ENCODE results near the gene ATP8A1. TPM values are rescaled to one million over a fixed set of nuclear protein-coding genes. Genes with fewer than 3 reads are reported as not detected.

Gene ATP8A1
- total RNA-seq, 1 experiment from 2014 or later, result 14.3 TPM

GRCh38 chr4:42543762-42544161 lies 113.1 kb downstream of the ATP8A1 start:
- peaks cover 9% of the 10 kb centered on the region for H3K36me3 Mint-ChIP-seq
- H3K4me3 Mint-ChIP-seq, result no peak overlapping the region
- CTCF ChIA-PET, result interaction anchor here (0.8 kb wide), 1 partner anchor 25 kb away, joined by 3 read pairs; no protein-coding TSS in a partner anchor
- H3K27me3 Mint-ChIP-seq (ENCODE audit: low read depth), result no peaks in the 10 kb centered on the region
- POLR2A ChIA-PET, result no interaction called here
- TF ChIP-seq FOXJ3 (CRISPR knock-in tag; IDR thresholded peaks at IDR 0.05; ENCODE audit: borderline replicate concordance) (no peak), RORB (CRISPR knock-in tag; IDR thresholded peaks at IDR 0.05) (no peak), FOXK1 (CRISPR knock-in tag; IDR thresholded peaks at IDR 0.05) (no peak), SMAD4 (CRISPR knock-in tag; IDR thresholded peaks at IDR 0.05) (no peak), JUN (CRISPR knock-in tag; IDR thresholded peaks at IDR 0.05) (no peak), JAZF1 (CRISPR knock-in tag; IDR thresholded peaks at IDR 0.05) (no peak), ZNF532 (CRISPR knock-in tag; IDR thresholded peaks at IDR 0.05; ENCODE audit: borderline replicate concordance) (no peak), ATF6 (CRISPR knock-in tag; IDR thresholded peaks at IDR 0.05) (no peak), HMGA2 (CRISPR knock-in tag; IDR thresholded peaks at IDR 0.05) (no peak), TCF7 (CRISPR knock-in tag; IDR thresholded peaks at IDR 0.05; ENCODE audit: low read depth) (no peak), KAT7 (CRISPR knock-in tag; IDR thresholded peaks at IDR 0.05; ENCODE audit: borderline replicate concordance) (no peak), GABPB1 (CRISPR knock-in tag; IDR thresholded peaks at IDR 0.05) (no peak)
- TF ChIP-seq, protein P1, sequence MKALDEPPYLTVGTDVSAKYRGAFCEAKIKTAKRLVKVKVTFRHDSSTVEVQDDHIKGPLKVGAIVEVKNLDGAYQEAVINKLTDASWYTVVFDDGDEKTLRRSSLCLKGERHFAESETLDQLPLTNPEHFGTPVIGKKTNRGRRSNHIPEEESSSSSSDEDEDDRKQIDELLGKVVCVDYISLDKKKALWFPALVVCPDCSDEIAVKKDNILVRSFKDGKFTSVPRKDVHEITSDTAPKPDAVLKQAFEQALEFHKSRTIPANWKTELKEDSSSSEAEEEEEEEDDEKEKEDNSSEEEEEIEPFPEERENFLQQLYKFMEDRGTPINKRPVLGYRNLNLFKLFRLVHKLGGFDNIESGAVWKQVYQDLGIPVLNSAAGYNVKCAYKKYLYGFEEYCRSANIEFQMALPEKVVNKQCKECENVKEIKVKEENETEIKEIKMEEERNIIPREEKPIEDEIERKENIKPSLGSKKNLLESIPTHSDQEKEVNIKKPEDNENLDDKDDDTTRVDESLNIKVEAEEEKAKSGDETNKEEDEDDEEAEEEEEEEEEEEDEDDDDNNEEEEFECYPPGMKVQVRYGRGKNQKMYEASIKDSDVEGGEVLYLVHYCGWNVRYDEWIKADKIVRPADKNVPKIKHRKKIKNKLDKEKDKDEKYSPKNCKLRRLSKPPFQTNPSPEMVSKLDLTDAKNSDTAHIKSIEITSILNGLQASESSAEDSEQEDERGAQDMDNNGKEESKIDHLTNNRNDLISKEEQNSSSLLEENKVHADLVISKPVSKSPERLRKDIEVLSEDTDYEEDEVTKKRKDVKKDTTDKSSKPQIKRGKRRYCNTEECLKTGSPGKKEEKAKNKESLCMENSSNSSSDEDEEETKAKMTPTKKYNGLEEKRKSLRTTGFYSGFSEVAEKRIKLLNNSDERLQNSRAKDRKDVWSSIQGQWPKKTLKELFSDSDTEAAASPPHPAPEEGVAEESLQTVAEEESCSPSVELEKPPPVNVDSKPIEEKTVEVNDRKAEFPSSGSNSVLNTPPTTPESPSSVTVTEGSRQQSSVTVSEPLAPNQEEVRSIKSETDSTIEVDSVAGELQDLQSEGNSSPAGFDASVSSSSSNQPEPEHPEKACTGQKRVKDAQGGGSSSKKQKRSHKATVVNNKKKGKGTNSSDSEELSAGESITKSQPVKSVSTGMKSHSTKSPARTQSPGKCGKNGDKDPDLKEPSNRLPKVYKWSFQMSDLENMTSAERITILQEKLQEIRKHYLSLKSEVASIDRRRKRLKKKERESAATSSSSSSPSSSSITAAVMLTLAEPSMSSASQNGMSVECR (CRISPR knock-in tag; IDR thresholded peaks at IDR 0.05; ENCODE audit: borderline replicate concordance), result no peak
- TF ChIP-seq, protein P2, sequence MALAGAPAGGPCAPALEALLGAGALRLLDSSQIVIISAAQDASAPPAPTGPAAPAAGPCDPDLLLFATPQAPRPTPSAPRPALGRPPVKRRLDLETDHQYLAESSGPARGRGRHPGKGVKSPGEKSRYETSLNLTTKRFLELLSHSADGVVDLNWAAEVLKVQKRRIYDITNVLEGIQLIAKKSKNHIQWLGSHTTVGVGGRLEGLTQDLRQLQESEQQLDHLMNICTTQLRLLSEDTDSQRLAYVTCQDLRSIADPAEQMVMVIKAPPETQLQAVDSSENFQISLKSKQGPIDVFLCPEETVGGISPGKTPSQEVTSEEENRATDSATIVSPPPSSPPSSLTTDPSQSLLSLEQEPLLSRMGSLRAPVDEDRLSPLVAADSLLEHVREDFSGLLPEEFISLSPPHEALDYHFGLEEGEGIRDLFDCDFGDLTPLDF (CRISPR knock-in tag; IDR thresholded peaks at IDR 0.05), result no peak
- H3K27ac Mint-ChIP-seq, result no peak overlapping the region
- peaks cover 9% of the 10 kb centered on the region for H3K9me3 Mint-ChIP-seq
- no peaks in the 10 kb centered on the region for H3K4me1 Mint-ChIP-seq
- DNase-seq (ENCODE audit: low spot score) (no peak), ATAC-seq (no peak)

- no peak overlapping the region for H3K27ac Mint-ChIP-seq
- DNase-seq (ENCODE audit: low spot score), result no peak
- no peaks in the 10 kb centered on the region for H3K27me3 Mint-ChIP-seq (ENCODE audit: low read depth)
- ChIA-PET CTCF (no interaction called here), POLR2A (no interaction called here)
- no peak for ATAC-seq
- no peak overlapping the region for H3K4me3 Mint-ChIP-seq
- no peaks in the 10 kb centered on the region for H3K4me1 Mint-ChIP-seq
- H3K9me3 Mint-ChIP-seq, result peaks cover 15% of the 10 kb centered on the region
- peaks cover 14% of the 10 kb centered on the region for H3K36me3 Mint-ChIP-seq
- TF ChIP-seq NR1H2 (CRISPR knock-in tag; IDR thresholded peaks at IDR 0.05) (no peak), CTCF (IDR thresholded peaks at IDR 0.05) (no peak), ZNF281 (CRISPR knock-in tag; IDR thresholded peaks at IDR 0.05) (no peak), ATF1 (CRISPR knock-in tag; IDR thresholded peaks at IDR 0.05) (no peak), TCF7 (CRISPR knock-in tag; IDR thresholded peaks at IDR 0.05; ENCODE audit: low read depth) (no peak)
These were observed 113.8 kb downstream of the ATP8A1 start for GRCh38 chr4:42543126-42543525.
